CD1c-positive myeloid dendritic cell (primary cell): ENCODE measurements around the gene KLC3.
"Not testable (repeated sequence)": the region's sequence is repeated elsewhere in the genome, so short reads cannot be mapped to it uniquely, and the experiment has no call there.

Source experiments
- DNase-seq: peaks from one replicate; pipeline ENCODE4 v3.0.0-alpha.2; 2016; ENCODE audit errors: extremely low spot score

KLC3 gene

GRCh38 chr19:45340232-45340898 is at the start of gene KLC3:
KLC3 (plus strand) TSS chr19:45340750; CDS start chr19:45345542, 4,792 bp downstream.
- DNase-seq, result peak; percentile 23

- DNase-seq, result no peak
Measured at GRCh38 chr19:45291834-45292233, 48.7 kb upstream of the KLC3 start.

GRCh38 chr19:45293682-45294081 is 46.9 kb upstream of the KLC3 start:
- no peak for DNase-seq

- DNase-seq, result no peak
Measured at GRCh38 chr19:45294291-45295029, 46.1 kb upstream of the KLC3 start.

GRCh38 chr19:45295873-45296272 is 44.7 kb upstream of the KLC3 start:
- no peak for DNase-seq

GRCh38 chr19:45296355-45296754 is 44.2 kb upstream of the KLC3 start:
- DNase-seq, result peak; percentile 56

GRCh38 chr19:45297674-45298073 is 42.9 kb upstream of the KLC3 start:
- DNase-seq, result no peak

GRCh38 chr19:45298264-45298663 is 42.3 kb upstream of the KLC3 start:
- no peak for DNase-seq

- DNase-seq, result no peak
Measured at GRCh38 chr19:45299719-45300118, 40.8 kb upstream of the KLC3 start.

GRCh38 chr19:45302416-45302815 is 38.1 kb upstream of the KLC3 start:
- no peak for DNase-seq

GRCh38 chr19:45303269-45304060 is 37.1 kb upstream of the KLC3 start:
- no peak for DNase-seq

GRCh38 chr19:45304141-45304926 is 36.2 kb upstream of the KLC3 start:
- no peak for DNase-seq

- DNase-seq, result no peak
Measured at GRCh38 chr19:45305007-45305406, 35.5 kb upstream of the KLC3 start.

GRCh38 chr19:45305421-45305820 is 35.1 kb upstream of the KLC3 start:
- no peak for DNase-seq

GRCh38 chr19:45306040-45306439 is 34.5 kb upstream of the KLC3 start:
- no peak for DNase-seq

GRCh38 chr19:45306518-45307027 is 34.0 kb upstream of the KLC3 start:
- no peak for DNase-seq

- no peak for DNase-seq
Measured at GRCh38 chr19:45307361-45307760, 33.2 kb upstream of the KLC3 start.

- not testable (repeated sequence) for DNase-seq
Measured at GRCh38 chr19:45309322-45309721, 31.2 kb upstream of the KLC3 start.

- DNase-seq, result peak; percentile 51
Measured at GRCh38 chr19:45311621-45312020, 28.9 kb upstream of the KLC3 start.

GRCh38 chr19:45312285-45312684 is 28.3 kb upstream of the KLC3 start:
- not testable (repeated sequence) for DNase-seq

GRCh38 chr19:45314708-45315245 is 25.8 kb upstream of the KLC3 start:
- DNase-seq, result no peak
